Measurements from ENCODE around the gene HUS1.
A peak's percentile ranks its signal among the peaks of the same experiment; 100 is the strongest.
"Not testable (repeated sequence)": the region's sequence is repeated elsewhere in the genome, so short reads cannot be mapped to it uniquely, and the experiment has no call there.

Gene HUS1

DNA sequence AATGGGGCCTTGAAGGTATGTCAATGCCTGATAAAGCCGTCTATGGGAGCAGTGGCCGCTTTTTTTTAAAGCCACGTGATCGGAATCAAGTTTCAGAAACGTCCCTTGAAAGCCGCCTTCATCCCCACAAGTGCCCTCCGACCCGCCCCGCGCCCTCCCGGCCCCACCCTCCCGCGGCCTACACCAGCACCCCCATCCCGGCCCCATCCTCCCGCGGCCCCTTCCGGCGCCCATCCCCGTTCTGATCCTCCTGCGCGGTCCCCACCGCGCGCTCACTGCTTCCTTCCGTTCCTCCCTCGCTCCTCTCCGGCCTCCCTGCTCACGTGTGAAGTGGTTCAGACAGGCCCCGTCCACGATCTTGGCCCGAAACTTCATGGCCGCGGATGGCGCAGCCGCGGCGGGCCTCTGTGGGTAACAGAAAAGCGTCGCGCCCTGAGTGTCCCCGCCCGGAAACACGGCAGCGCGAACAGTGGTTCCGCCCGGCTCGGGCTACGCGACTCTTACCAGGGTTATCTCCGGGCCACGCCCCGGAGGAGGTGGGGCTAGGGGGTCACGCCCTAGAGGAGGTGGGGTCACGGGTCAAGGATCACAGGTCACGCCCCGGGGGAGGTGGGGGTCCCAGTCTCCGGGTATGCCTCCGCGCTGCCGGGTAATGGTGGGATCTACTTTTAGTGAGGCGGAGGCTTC, at the start of gene HUS1:
Gene HUS1, minus strand, starts transcription at position 471 of the 687 bp plus-strand sequence. Its CDS starts 96 bp downstream, at position 375.
- DNase-seq = peak; percentile 96

DNA sequence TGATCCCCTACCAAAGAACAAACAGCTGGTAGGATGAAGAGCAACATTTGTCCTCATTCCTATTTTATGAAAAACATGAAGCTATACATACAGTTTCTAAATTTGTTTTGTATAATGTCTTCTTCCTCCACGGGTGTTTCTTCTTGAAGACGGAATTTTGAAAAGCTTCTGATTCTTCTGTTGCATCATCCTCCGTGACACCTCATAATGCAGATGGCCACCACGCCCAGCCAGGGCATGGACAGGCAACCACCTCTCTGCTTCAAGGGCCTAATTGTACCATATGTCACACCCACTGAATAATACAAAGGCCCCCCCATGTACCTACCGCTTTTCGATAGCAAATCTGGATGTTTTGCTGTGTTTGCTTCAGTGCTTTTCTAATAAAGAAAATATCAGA, 49.5 kb upstream of the HUS1 start, which contains the start of gene SUN3:
Gene SUN3, minus strand, starts transcription at position 170 of the 400 bp plus-strand sequence. Its CDS starts 169 bp downstream, at position 1.
- DNase-seq = no peak

DNA sequence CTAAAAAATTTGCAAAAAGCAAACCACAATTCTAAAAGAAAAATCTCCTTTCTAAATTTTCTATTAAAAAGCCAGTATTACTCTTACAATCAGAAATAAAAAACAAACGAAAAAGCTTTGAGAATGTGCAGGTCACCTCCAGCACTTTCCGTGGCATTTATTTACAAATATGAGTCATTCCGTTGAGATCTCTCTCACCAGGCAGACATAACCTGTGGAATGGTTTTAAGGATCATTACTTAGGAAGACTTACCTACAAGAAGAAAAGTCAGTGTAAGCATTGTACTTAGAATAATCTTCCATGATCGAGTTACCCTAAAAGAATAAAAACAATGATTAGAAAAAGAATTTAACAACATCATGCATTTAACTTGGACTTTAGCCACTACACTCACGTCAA, 46.2 kb upstream of the HUS1 start:
- no peak for DNase-seq

GRCh38 chr7:48017674-48018073, 38.3 kb upstream of the HUS1 start:
- DNase-seq = no peak

DNA sequence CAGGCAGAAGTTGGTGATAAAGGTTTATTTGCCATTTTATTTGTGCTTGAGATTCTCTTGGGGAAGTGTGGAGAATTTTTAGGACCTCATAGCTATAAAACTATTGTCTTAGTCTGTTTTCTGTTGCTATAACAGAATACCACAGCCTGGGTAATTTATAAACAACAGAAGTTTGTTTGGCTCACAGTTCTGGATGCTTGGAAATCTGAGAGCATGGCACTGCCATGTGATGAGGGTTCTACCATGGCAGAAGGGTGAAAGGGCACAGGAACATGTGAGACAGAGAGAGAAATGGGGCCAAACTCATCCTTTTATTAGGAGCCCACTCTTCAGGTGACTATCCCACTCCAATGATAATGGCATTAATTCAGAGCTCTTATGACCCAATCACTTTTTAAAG, 37.2 kb upstream of the HUS1 start:
- no peak for DNase-seq

DNA sequence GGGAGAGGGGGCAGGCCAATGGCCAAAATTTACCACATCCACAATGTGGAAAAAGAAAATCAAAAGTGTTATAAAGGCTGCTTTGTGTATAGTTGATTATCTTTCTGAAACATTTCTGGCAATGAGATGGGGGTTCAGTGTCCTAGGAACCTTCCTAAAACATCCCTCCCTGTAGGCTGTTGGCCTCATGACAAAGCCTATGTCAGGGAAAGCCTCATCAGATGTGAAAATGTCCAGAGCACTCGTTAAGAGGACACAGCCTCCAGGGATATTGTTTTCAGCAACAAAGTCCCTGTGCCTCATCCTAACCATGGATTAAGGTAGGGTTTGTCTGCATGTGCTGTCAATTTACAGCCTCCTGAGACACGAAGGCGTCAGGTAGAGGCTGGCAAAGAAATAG, 32.5 kb upstream of the HUS1 start:
- DNase-seq = no peak

DNA sequence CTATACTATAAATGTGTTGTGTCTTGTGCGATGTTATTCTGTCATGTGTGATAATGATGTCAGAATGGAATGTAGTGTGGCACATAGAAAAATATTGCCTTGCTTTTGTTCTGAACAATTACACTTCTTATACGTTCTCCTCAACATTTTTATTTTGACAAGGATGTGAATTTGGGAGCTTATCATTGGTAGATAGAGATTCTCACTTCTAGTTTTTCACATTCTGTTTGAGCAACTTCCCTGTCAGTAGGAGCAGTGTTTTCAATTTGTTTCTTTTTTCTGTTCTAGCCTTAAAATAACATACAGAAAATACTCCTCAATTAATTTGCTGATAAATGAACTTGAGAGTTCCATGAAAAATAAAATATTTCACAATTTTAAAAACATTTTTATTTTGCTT, 31.9 kb upstream of the HUS1 start:
- no peak for DNase-seq

DNA sequence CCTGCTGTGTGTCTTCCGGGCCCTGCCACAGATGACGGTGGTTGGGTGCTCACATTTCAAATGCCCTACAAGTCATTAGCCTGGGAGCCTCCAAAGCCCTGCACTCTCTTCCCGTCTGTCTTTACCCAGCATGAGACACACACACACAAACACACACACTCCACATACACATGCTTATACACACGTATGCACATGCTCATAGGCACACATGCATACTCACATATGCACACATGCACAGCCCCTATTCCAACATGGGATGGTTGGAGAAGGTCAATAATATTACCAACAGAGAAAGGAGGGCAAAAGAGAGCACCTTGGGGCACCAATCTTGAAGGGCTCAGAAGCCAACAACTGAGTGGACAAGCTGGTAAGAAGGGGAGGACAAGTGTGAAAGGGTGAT, 30.5 kb upstream of the HUS1 start:
- DNase-seq = no peak

DNA sequence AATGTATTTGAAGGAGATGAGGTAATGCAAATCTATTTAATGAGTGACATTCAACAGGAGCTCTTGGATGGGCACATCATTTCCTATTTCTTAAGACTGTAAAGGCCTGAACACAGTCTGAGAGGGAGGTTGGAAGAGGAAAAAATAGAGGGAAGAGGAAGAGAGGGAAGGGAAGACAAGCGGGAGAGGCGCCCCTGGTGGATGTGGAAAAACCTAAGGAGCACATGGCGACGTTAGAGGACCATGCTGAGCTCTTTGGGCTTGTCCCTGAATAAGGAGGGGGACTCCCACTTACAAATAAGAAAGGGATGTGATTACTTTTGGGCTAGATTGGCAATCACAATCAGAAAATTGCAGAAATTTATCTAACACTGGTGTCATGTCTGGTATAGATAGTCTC, 29.8 kb upstream of the HUS1 start:
- no peak for DNase-seq

- DNase-seq = no peak
Measured at GRCh38 chr7:48006866-48007265, 27.5 kb upstream of the HUS1 start.

DNA sequence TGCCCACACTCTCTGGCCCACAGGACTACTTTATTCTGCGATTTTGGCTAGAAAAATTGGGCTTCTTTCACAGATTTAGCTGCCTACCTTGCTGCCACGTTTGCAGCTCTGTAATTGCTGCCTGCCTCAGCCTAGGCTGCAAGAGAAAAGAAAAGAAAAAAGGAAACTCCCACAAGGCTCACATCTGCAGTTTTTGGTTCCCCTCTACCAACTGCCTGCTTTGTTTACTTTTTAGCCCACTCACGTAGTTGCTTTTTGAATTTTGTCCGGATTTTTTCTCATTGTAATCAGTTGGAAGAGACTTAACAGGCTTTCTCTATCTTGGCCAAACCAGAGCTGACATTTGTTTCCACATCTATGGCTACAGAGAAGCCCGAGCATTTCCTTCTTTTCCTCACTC, 25.2 kb upstream of the HUS1 start:
- DNase-seq = no peak

DNA sequence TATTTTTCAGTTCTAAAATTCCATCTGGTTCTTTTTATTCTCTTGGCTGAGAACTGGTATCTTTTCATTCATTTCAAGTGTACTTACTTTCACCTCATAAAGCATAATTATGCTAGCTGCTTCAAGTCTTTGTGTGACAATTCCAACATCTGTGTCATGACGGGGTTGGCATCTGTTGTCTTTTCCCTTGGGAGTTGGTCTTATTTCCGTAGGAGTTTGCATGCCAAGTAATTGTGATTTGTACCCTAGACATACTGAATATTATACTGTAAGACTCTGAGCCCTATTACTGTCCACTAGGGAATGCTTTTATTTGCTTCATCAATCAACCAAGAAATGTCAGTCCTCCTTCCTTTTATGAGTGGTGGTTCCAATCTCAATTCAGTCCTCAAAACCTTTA, 24.6 kb upstream of the HUS1 start:
- no peak for DNase-seq

DNA sequence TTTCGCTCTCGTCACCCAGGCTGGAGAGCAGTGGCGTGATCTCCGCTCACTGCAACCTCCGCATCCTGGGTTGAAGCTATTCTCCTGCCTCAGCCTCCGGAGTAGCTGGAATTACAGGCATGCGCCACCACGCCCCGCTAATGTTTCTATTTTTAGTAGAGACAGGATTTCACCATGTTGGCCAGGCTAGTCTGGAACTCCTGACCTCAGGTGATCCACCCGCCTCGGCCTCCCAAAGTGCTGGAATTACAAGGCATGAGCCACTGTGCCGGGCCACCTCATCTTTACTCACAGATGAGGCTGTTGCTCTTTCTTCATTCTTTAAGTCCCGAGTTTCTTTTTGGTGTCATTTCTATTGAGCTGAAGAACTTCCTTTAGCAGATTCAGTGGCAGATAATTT, 20.7 kb upstream of the HUS1 start:
- DNase-seq = not testable (repeated sequence)

DNA sequence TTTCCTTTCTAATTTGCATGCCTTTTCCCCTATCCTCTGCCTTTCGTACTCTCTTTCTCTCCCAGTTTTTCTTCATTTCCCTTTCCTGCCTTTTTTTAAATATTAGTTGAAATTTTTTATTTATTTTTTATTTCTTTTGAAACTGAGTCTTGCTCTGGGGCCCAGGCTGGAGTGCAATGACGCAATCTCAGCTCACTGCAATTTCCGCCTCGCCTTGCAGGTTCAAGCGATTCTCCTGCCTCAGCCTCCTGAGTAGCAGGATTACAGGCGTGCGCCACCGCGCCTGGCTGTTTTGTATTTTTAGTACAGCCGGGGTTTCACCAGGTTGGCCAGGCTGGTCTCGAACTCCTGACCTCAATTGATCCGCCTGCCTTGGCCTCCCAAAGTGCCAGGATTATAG, 20.0 kb upstream of the HUS1 start:
- DNase-seq = no peak

- DNase-seq = no peak
Measured at GRCh38 chr7:47992446-47992845, 13.0 kb upstream of the HUS1 start.

DNA sequence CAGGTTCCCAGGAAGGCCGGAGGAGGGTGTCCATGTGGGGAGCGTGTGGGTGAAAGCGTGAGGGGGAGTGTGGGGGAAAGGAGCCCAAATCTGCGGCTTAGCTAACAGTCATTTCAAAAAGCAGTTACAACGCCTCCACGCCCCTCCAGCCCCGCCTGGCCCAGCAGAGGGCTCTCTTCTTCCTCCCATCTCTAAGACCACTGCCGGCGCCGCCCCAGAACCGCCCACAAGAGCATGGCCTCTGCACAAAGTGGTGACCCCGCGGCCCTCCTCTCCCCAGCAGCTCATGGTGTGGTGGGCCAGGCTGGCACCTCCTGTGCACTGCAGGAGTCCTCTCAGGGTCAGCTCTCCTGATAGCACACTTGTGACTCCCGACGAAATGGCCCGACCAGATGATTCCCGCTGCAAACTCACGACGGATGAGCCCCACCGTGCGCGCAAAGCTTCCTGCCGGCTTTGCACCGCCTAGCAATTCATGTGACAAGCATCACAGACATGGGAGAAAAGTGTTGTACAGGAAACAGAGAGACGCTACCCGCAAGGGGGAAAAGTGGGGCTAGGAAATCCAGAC, 12.4 kb upstream of the HUS1 start:
- DNase-seq = peak; percentile 85

DNA sequence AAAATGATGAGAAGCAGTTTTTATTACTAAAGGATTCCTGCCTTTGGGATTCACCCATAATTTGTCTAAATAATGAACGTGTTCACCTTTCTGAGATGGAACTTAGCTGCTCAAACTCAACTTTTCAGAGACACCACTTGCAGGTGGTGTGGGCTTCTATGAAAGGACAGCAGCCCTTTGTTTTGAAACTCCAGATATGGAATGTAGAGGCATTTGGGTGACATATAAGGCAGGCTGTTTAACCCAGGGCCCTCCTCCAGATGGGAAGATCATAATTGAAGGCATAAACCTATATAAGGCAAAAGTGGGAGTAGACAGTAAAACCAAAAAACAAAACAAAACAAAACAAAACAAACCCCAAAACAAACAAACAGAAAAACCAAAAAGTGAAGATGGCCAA, 11.9 kb upstream of the HUS1 start:
- no peak for DNase-seq

DNA sequence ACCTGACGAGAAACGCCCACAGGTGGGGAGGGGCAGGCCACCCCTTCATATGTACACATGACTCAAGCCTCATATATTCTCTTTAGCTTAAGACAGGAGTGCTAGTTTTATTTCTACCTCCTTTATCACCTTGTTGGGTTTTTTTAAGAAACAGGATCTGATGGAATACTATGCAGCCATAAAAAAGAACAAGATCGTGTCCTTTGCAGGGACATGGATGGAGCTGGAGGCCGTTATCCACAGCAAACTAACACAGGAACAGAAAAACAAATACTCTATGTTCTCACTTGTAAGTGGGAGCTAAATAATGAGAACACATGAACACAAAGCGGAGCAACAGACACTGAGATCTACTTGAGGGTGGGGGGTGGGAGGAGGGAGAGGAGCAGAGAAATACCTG, 11.2 kb upstream of the HUS1 start:
- no peak for DNase-seq

- not testable (repeated sequence) for DNase-seq
Measured at GRCh38 chr7:47989607-47990400, 10.4 kb upstream of the HUS1 start.

GRCh38 chr7:47988496-47989386, 9.3 kb upstream of the HUS1 start:
- DNase-seq = no peak

DNA sequence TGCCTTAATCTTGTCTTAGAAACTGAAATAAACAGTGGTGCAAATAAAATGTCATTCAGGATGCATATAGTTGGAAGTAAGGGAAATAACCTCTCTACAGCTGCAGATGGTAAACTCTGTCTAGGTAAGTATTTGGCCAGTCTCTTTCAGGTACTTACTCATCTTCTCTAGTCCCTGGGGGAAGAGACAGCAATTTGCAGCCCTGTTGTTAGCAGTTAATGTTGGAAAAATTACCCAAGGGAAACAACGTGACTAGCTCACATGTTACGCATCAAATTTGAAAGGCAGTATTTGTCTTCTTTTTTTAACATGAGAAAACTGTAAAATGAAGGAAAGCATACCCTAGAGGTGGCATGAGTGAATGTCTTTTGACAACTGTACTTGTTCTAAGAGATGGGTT, 3.2 kb upstream of the HUS1 start:
- no peak for DNase-seq

GRCh38 chr7:47980648-47981047, 1.2 kb upstream of the HUS1 start:
- not testable (repeated sequence) for DNase-seq

DNA sequence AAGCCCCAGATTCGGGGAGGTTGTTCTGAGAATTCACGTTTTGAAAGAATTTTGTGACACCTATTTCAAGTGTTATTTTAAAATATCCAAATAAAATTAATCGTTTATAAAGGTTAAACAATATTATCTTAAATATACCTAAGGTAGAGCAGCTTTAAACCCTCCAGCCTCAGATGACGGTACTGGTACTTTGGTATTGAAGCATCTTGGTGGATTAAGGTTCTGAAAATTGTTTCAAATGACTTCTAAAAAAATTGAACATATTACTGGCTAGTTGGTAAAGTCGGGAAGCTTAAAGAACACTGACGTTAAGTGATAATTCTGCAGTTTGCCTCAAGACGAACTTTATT, 392 bp upstream of the HUS1 start:
- DNase-seq = no peak
